Suprapubic skin (tissue), 4 donors: Measurements from ENCODE around the gene ERRFI1. TPM values are rescaled to one million over a fixed set of nuclear protein-coding genes. Genes with fewer than 3 reads are reported as not detected.

ENCODE experiments used
- DNase-seq, 2 donors: peaks; one replicate each; pipeline ENCODE4 v3.0.0-alpha.2; 2019; ENCODE audit warnings: low spot score in 2 of 2
- H3K27ac ChIP-seq: fragments of 200-600 bp; sonication (generic); one replicate; pipeline ENCODE4 v1.5.1; 2019
- H3K27me3 ChIP-seq: fragments of 200-600 bp; sonication (generic); one replicate; pipeline ENCODE4 v1.5.1; 2019
- H3K36me3 ChIP-seq: fragments of 200-600 bp; sonication (generic); one replicate; pipeline ENCODE4 v1.5.1; 2019
- H3K4me1 ChIP-seq: fragments of 200-600 bp; sonication (generic); one replicate; pipeline ENCODE4 v1.5.1; 2019
- H3K4me3 ChIP-seq: fragments of 200-600 bp; sonication (generic); one replicate; pipeline ENCODE4 v1.5.1; 2019; ENCODE audit warnings: mild to moderate bottlenecking
- H3K9me3 ChIP-seq: fragments of 200-600 bp; sonication (generic); one replicate; pipeline ENCODE4 v1.5.1; 2019
- CTCF ChIP-seq, 2 donors: fragments of 200-600 bp in 1 of 2; fragments of 450-650 bp in 1 of 2; sonication (generic) in 1 of 2; IDR thresholded peaks; one replicate each; pipeline ENCODE4 v1.5.1; 2016 to 2019; ENCODE audit warnings: antibody characterized with exemption in 2 of 2, mild to moderate bottlenecking in 1 of 2, moderate library complexity in 1 of 2
- EP300 ChIP-seq: sonication (generic); formaldehyde crosslinking; IDR thresholded peaks from one replicate; pipeline ENCODE4 v1.6.1; 2017; ENCODE audit warnings: antibody characterized with exemption
- POLR2A ChIP-seq, 2 donors: fragments of 450-650 bp; IDR thresholded peaks; one replicate each; pipeline ENCODE4 v1.6.1; 2017; ENCODE audit warnings: antibody characterized with exemption in 2 of 2, mild to moderate bottlenecking in 2 of 2, moderate library complexity in 2 of 2
- POLR2AphosphoS5 ChIP-seq, 3 donors: sonication (generic); formaldehyde crosslinking; IDR thresholded peaks; one replicate each; pipeline ENCODE4 v1.6.1; 2017; ENCODE audit warnings: antibody characterized with exemption in 3 of 3
- WGBS: methylation state at CpG from one replicate; pipeline ENCODE4 v1.1.5; 2018; 5-methylcytosine and 5-hydroxymethylcytosine counted together
- total RNA-seq, 4 donors: library from RNA; depleted of rRNA; stranded (reverse); fragments of >200 nt; gene quantifications; one replicate each; pipeline ENCODE4 v1.1.0, GENCODE V29; 2016

Gene ERRFI1
- total RNA-seq, 4 donors from 2014 or later: 128 to 312 (median 262) TPM

GRCh38 chr1:7962014-7962335 lies 64.1 kb downstream of the ERRFI1 start:
- no peak for TF ChIP-seq EP300
- TF ChIP-seq POLR2A (IDR thresholded peaks at IDR 0.05): no peak
- no peak for TF ChIP-seq CTCF (IDR thresholded peaks at IDR 0.05)
- no peak for TF ChIP-seq POLR2AphosphoS5 (IDR thresholded peaks at IDR 0.05)
- H3K4me3 ChIP-seq: peak overlapping the region; percentile 69
- DNase-seq: no peak
- no peaks in the 10 kb centered on the region for H3K9me3 ChIP-seq
- peak overlapping the region; percentile 81 for H3K27ac ChIP-seq
- H3K27me3 ChIP-seq: no peaks in the 10 kb centered on the region
- H3K36me3 ChIP-seq: peaks cover 39% of the 10 kb centered on the region
- H3K4me1 ChIP-seq: peaks cover 31% of the 10 kb centered on the region
- 0% methylated on average over 10 of the region's 10 CpGs for WGBS

Other genes with a start within 250 kb of the ERRFI1 start
- 10 to 100 TPM in 3 of 4 donors, 1 to 10 TPM in 1; 9.2 to 46.0 (median 19.1) TPM for gene PER3, start 242.0 kb downstream of the ERRFI1 start, total RNA-seq
- gene UTS2, start 173.2 kb downstream of the ERRFI1 start, total RNA-seq: not detected
- not detected for gene TNFRSF9, start 85.5 kb downstream of the ERRFI1 start, total RNA-seq
- 10 to 100 TPM; 74.0 to 94.1 (median 85.2) TPM for gene PARK7, start 64.6 kb downstream of the ERRFI1 start, total RNA-seq